Cerebellar cortex (tissue), 1 donor: ENCODE data around the gene RNF212B.

ENCODE experiments used
- DNase-seq: peaks from one replicate; pipeline ENCODE4 v3.0.0-alpha.2; 2015; ENCODE audit warnings: low spot score

The RNF212B gene

GRCh38 chr14:23296012-23296777, 58.5 kb downstream of the RNF212B start:
- DNase-seq, result no peak

GRCh38 chr14:23297096-23297495, 59.4 kb downstream of the RNF212B start:
- DNase-seq, result no peak

- DNase-seq, result no peak
Measured at GRCh38 chr14:23297611-23298277, 60.0 kb downstream of the RNF212B start.

GRCh38 chr14:23299211-23299957, 61.6 kb downstream of the RNF212B start:
- DNase-seq, result peak; percentile 79

GRCh38 chr14:23299986-23300686, 62.4 kb downstream of the RNF212B start:
- DNase-seq, result no peak

- peak; percentile 62 for DNase-seq
Measured at GRCh38 chr14:23300687-23301223, 63.0 kb downstream of the RNF212B start.

- peak; percentile 97 for DNase-seq
Measured at GRCh38 chr14:23301288-23301968, 63.7 kb downstream of the RNF212B start.

GRCh38 chr14:23301969-23302289, 64.2 kb downstream of the RNF212B start:
- no peak for DNase-seq

GRCh38 chr14:23302290-23303225, 64.8 kb downstream of the RNF212B start, which contains the start of gene PPP1R3E:
Gene PPP1R3E, minus strand, starts transcription at chr14:23302859. Its CDS starts 283 bp downstream, at chr14:23302576.
- peak; percentile 73 for DNase-seq

- peak; percentile 93 for DNase-seq
Measured at GRCh38 chr14:23306412-23307145, 68.8 kb downstream of the RNF212B start, which contains the start of gene BCL2L2. Gene BCL2L2, plus strand, starts transcription at chr14:23306833. Its CDS starts 935 bp downstream, at chr14:23307768.

GRCh38 chr14:23307146-23307530, 69.4 kb downstream of the RNF212B start:
- DNase-seq, result no peak

- DNase-seq, result no peak
Measured at GRCh38 chr14:23307687-23308644, 70.2 kb downstream of the RNF212B start.

- no peak for DNase-seq
Measured at GRCh38 chr14:23308721-23309445, 71.1 kb downstream of the RNF212B start.

GRCh38 chr14:23310546-23310945, 72.8 kb downstream of the RNF212B start:
- DNase-seq, result no peak

GRCh38 chr14:23316300-23316699, 78.6 kb downstream of the RNF212B start:
- DNase-seq, result no peak

- DNase-seq, result no peak
Measured at GRCh38 chr14:23319746-23320583, 82.2 kb downstream of the RNF212B start.
